SU-DHL-6 (cell line): ENCODE data around the gene FOXB1.

Experiments used
- H2AFZ ChIP-seq: fragments of 200-600 bp; sonication (generic); 2 replicates; pipeline ENCODE4 v1.6.1; 2014; ENCODE audit warnings: low read depth, mild to moderate bottlenecking, moderate library complexity, mixed read lengths, antibody characterized with exemption, low read length; ENCODE audit not compliant: severe bottlenecking
- H3F3A ChIP-seq: fragments of 200-600 bp; shearing (Covaris generic); 2 replicates; pipeline ENCODE4 v1.6.0; 2016; ENCODE audit warnings: antibody characterized with exemption, mild to moderate bottlenecking; ENCODE audit not compliant: insufficient read depth
- H3K27ac ChIP-seq: fragments of 200-600 bp; sonication (generic); 2 replicates; pipeline ENCODE4 v1.5.1; 2016; ENCODE audit warnings: low read depth, mild to moderate bottlenecking, low read length, moderate library complexity, mixed read lengths
- H3K27me3 ChIP-seq: fragments of 200-600 bp; sonication (generic), shearing (Covaris generic); 2 replicates; pipeline ENCODE4 v1.6.0; 2014; ENCODE audit warnings: mild to moderate bottlenecking, low read length
- H3K36me3 ChIP-seq: fragments of 200-600 bp; sonication (generic); 2 replicates; pipeline ENCODE4 v1.6.1; 2014; ENCODE audit warnings: mild to moderate bottlenecking, low read length, mixed read lengths
- H3K4me2 ChIP-seq: fragments of 300-600, 200-600 bp; shearing (Covaris generic), sonication (generic); 2 replicates; pipeline ENCODE4 v1.6.0; 2014; ENCODE audit warnings: low read length, low read depth, mild to moderate bottlenecking; ENCODE audit not compliant: poor library complexity, severe bottlenecking
- H3K4me3 ChIP-seq: fragments of 200-600 bp; sonication (generic); 2 replicates; pipeline ENCODE4 v1.5.1; 2014; ENCODE audit warnings: antibody characterized with exemption, low read length, mild to moderate bottlenecking, mixed read lengths; ENCODE audit not compliant: insufficient read depth, poor library complexity, severe bottlenecking
- H3K79me2 ChIP-seq: fragments of 200-600 bp; sonication (generic); 2 replicates; pipeline ENCODE4 v1.6.1; 2014; ENCODE audit warnings: mild to moderate bottlenecking, low read length, moderate library complexity; ENCODE audit not compliant: insufficient read depth
- H3K9ac ChIP-seq: fragments of 200-600 bp; sonication (generic); 2 replicates; pipeline ENCODE4 v1.7.0; 2014; ENCODE audit warnings: mild to moderate bottlenecking, low read length
- H3K9me2 ChIP-seq: fragments of 200-600 bp; sonication (generic); replicated peaks from 2 replicates; pipeline ENCODE4 v1.6.1; 2014; ENCODE audit warnings: low read length; ENCODE audit not compliant: insufficient read depth
- H3K9me3 ChIP-seq: fragments of 200-600 bp; sonication (generic); 2 replicates; pipeline ENCODE4 v1.6.1; 2014; ENCODE audit warnings: low read length, mixed read lengths; ENCODE audit not compliant: insufficient read depth
- H4K20me1 ChIP-seq: fragments of 200-600 bp; sonication (generic); 2 replicates; pipeline ENCODE4 v1.6.1; 2014; ENCODE audit warnings: low read depth, mild to moderate bottlenecking, antibody characterized with exemption, low read length, moderate library complexity, mixed read lengths
- CTCF ChIP-seq: fragments of 200-600 bp; sonication (generic); IDR thresholded peaks from one replicate; pipeline ENCODE4 v1.5.1; 2017; ENCODE audit warnings: antibody characterized with exemption, mild to moderate bottlenecking, low read length, moderate library complexity; ENCODE audit not compliant: insufficient read depth, poor library complexity, severe bottlenecking
- EZH2phosphoT487 ChIP-seq: fragments of 200-600 bp; sonication (generic), shearing (Covaris generic); conservative IDR thresholded peaks from 2 replicates; pipeline ENCODE4 v1.6.1; 2018; ENCODE audit warnings: mild to moderate bottlenecking, antibody characterized with exemption, low read length, moderate library complexity, mixed read lengths

Gene FOXB1

GRCh38 chr15:60035344-60035743 is 31.2 kb downstream of the FOXB1 start:
- no peaks in the 10 kb centered on the region for H3K36me3 ChIP-seq
- TF ChIP-seq EZH2phosphoT487 (no peak), CTCF (no peak)
- H3K4me2 ChIP-seq: no peak overlapping the region
- H3K9ac ChIP-seq: no peak overlapping the region
- H3K79me2 ChIP-seq: no peaks in the 10 kb centered on the region
- H3K9me2 ChIP-seq: no peaks in the 10 kb centered on the region
- no peak overlapping the region for H3K4me3 ChIP-seq
- H3K27ac ChIP-seq: no peak overlapping the region
- H3F3A ChIP-seq: no peaks in the 10 kb centered on the region
- no peaks in the 10 kb centered on the region for H3K9me3 ChIP-seq
- H2AFZ ChIP-seq: no peak overlapping the region
- no peaks in the 10 kb centered on the region for H4K20me1 ChIP-seq
- no peaks in the 10 kb centered on the region for H3K27me3 ChIP-seq

DNA sequence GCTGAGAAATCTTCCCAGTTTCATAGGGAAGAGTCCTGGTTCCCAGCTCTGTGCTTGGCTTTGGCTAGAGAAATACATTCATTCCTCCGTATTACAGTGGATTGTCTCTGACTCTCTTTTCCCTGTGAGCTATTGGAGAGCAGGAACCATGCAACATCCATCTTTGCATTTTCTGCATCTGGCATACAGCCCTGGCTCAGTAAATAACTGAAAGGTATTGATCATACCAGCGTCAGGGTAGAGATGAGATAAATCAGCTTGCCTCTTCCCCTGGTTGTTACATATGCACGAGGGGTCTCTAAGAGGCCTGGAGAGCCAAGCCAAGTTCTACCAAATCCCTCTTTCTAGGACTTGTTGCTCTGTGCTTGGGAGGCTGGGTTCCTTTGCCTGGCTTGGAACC is 35.2 kb downstream of the FOXB1 start:
- Histone ChIP-seq H3K4me2 (no peak overlapping the region), H3F3A (no peaks in the 10 kb centered on the region), H3K9ac (no peak overlapping the region), H3K27me3 (no peaks in the 10 kb centered on the region), H3K79me2 (no peaks in the 10 kb centered on the region), H3K27ac (no peak overlapping the region), H3K4me3 (no peak overlapping the region), H2AFZ (no peak overlapping the region), H3K36me3 (no peaks in the 10 kb centered on the region), H3K9me2 (no peaks in the 10 kb centered on the region), H4K20me1 (no peaks in the 10 kb centered on the region), H3K9me3 (no peaks in the 10 kb centered on the region)
- TF ChIP-seq CTCF (no peak), EZH2phosphoT487 (no peak)

GRCh38 chr15:60043744-60044435 is 39.8 kb downstream of the FOXB1 start:
- H3K9me3 ChIP-seq: no peaks in the 10 kb centered on the region
- no peaks in the 10 kb centered on the region for H3K27me3 ChIP-seq
- no peaks in the 10 kb centered on the region for H3K79me2 ChIP-seq
- H3K9me2 ChIP-seq: no peaks in the 10 kb centered on the region
- no peak overlapping the region for H3K27ac ChIP-seq
- no peaks in the 10 kb centered on the region for H4K20me1 ChIP-seq
- no peaks in the 10 kb centered on the region for H3F3A ChIP-seq
- H2AFZ ChIP-seq: no peak overlapping the region
- H3K9ac ChIP-seq: no peak overlapping the region
- H3K4me3 ChIP-seq: no peak overlapping the region
- no peak overlapping the region for H3K4me2 ChIP-seq
- H3K36me3 ChIP-seq: no peaks in the 10 kb centered on the region
- TF ChIP-seq CTCF: no peak
- no peak for TF ChIP-seq EZH2phosphoT487
